Endothelial cell of umbilical vein (primary cell): Measurements from ENCODE around the gene COL1A1. TPM values are rescaled to one million over a fixed set of nuclear protein-coding genes. Genes with fewer than 3 reads are reported as not detected.

Experiments used
- BruUV-seq: library from RNA; stranded (reverse); fragments of 400-500 nt; replicated peaks from 2 replicates; lab custom pipeline; 2021; lab: Mats Ljungman, UMichigan
- CTCF ChIA-PET: fragments of 300-600, 350-600 bp; sonication (Branson Sonifier 250); formaldehyde crosslinking; loops from one replicate; lab custom pipeline; 2021; ENCODE audit warnings: antibody characterized with exemption, inconsistent platforms; lab: Charles Lee
- POLR2A ChIA-PET: fragments of 300-600, 350-600 bp; sonication (Branson Sonifier 250); formaldehyde crosslinking; loops from one replicate; lab custom pipeline; 2021; ENCODE audit warnings: antibody characterized with exemption, inconsistent platforms; lab: Charles Lee
- DNase-seq: peaks from one replicate; pipeline ENCODE4 v3.0.0-alpha.2; 2011; ENCODE audit warnings: low read depth, low spot score
- FAIRE-seq: peaks from 2 replicates; lab custom pipeline; 2011; peaks lifted over from hg19 to GRCh38; lab: Jason Lieb, UNC
- H2AFZ ChIP-seq: 2 replicates; pipeline ENCODE4 v1.6.0; 2012; ENCODE audit warnings: low read depth, low read length, control low read depth, inconsistent platforms
- H3K27ac ChIP-seq: 2 replicates; pipeline ENCODE4 v1.5.1; 2011; ENCODE audit warnings: low read depth, mild to moderate bottlenecking, control low read depth, low read length, moderate library complexity; ENCODE audit not compliant: insufficient read depth
- H3K27me3 ChIP-seq, 2 experiments: 2 replicates each; pipeline versions ENCODE4 v1.6.0 to v1.6.1; 2011; ENCODE audit warnings: low read length in 2 of 2, mixed read lengths in 1 of 2; ENCODE audit not compliant: control insufficient read depth in 2 of 2, insufficient read depth in 2 of 2
- H3K36me3 ChIP-seq, 2 experiments: 2 replicates in 1 of 2; 3 replicates in 1 of 2; pipeline ENCODE4 v1.5.1; 2011; ENCODE audit warnings: low read length in 2 of 2, mild to moderate bottlenecking in 1 of 2, moderate library complexity in 1 of 2; ENCODE audit not compliant: control insufficient read depth in 2 of 2, insufficient read depth in 2 of 2; ENCODE audit errors: extremely low read depth in 1 of 2
- H3K4me1 ChIP-seq: 3 replicates; pipeline ENCODE4 v1.5.1; 2011; ENCODE audit warnings: mild to moderate bottlenecking, low read length; ENCODE audit not compliant: control insufficient read depth, insufficient read depth; ENCODE audit errors: extremely low read depth
- H3K4me2 ChIP-seq: 2 replicates; pipeline ENCODE4 v1.6.1; 2011; ENCODE audit warnings: low read length, control low read depth, mixed read lengths; ENCODE audit not compliant: insufficient read depth
- H3K4me3 ChIP-seq, 3 experiments: fragments of 200-600 bp in 1 of 3; sonication (generic), shearing (Covaris generic) in 1 of 3; replicated peaks in 1 of 3; 2 replicates each; pipeline ENCODE4 v1.5.1; 2011 to 2016; ENCODE audit warnings: control low read depth in 3 of 3, low read length in 3 of 3, mild to moderate bottlenecking in 2 of 3, inconsistent platforms in 1 of 3, low read depth in 1 of 3, moderate library complexity in 1 of 3; ENCODE audit not compliant: insufficient read depth in 1 of 3
- H3K79me2 ChIP-seq: 2 replicates; pipeline ENCODE4 v1.6.0; 2012; ENCODE audit warnings: low read length, inconsistent platforms; ENCODE audit not compliant: control insufficient read depth, insufficient read depth
- H3K9ac ChIP-seq: replicated peaks from 2 replicates; pipeline ENCODE3; 2011; ENCODE audit warnings: low read length, control low read depth; ENCODE audit not compliant: insufficient read depth; ENCODE audit errors: extremely low read depth
- H3K9me1 ChIP-seq: replicated peaks from 3 replicates; pipeline ENCODE4 v1.6.0; 2011; ENCODE audit warnings: mild to moderate bottlenecking, low read length; ENCODE audit not compliant: control insufficient read depth, insufficient read depth; ENCODE audit errors: extremely low read depth
- H3K9me3 ChIP-seq: replicated peaks from 2 replicates; pipeline ENCODE4 v1.5.1; 2012; ENCODE audit warnings: low read length, inconsistent platforms; ENCODE audit not compliant: control insufficient read depth, insufficient read depth
- H4K20me1 ChIP-seq: replicated peaks from 2 replicates; pipeline ENCODE3; 2011; ENCODE audit warnings: mild to moderate bottlenecking, low read length; ENCODE audit not compliant: control insufficient read depth, insufficient read depth; ENCODE audit errors: extremely low read depth
- EZH2 ChIP-seq: IDR thresholded peaks from 2 replicates; pipeline ENCODE4 v1.6.1; 2012; ENCODE audit warnings: borderline replicate concordance, low read depth, mild to moderate bottlenecking, moderate library complexity, low read length, inconsistent platforms; ENCODE audit not compliant: severe bottlenecking
- FOS ChIP-seq: IDR thresholded peaks from 2 replicates; pipeline ENCODE4 v1.6.1; 2011; ENCODE audit warnings: mild to moderate bottlenecking, low read length, moderate library complexity, borderline replicate concordance; ENCODE audit not compliant: insufficient read depth
- GATA2 ChIP-seq: IDR thresholded peaks from 2 replicates; pipeline ENCODE4 v1.7.0; 2011; ENCODE audit warnings: low read depth, mild to moderate bottlenecking, moderate library complexity, mixed read lengths, low read length; ENCODE audit not compliant: insufficient read length, insufficient read depth
- JUN ChIP-seq: IDR thresholded peaks from 2 replicates; pipeline ENCODE4 v1.6.1; 2011; ENCODE audit warnings: borderline replicate concordance, low read depth; ENCODE audit not compliant: insufficient read length, insufficient read depth
- MYC ChIP-seq: IDR thresholded peaks from one replicate; pipeline ENCODE4 v1.6.1; 2011; ENCODE audit warnings: mild to moderate bottlenecking, low read depth, low read length
- POLR2A ChIP-seq: IDR thresholded peaks from 2 replicates; pipeline ENCODE4 v1.6.1; 2012; ENCODE audit warnings: low read depth, mild to moderate bottlenecking, control low read depth, low read length
- POLR2AphosphoS5 ChIP-seq: IDR thresholded peaks from 2 replicates; pipeline ENCODE4 v1.6.1; 2012; ENCODE audit warnings: low read depth, mild to moderate bottlenecking, control low read depth, low read length, moderate library complexity; ENCODE audit not compliant: insufficient read depth
- dilution Hi-C: fragments of 300-500 bp; cut with MboI; formaldehyde crosslinking; loops from one replicate; pipeline ENCODE4 v1.15.0; 2019; ENCODE audit warnings: low sequenced_read_pairs; ENCODE audit not compliant: extremely low pct_ligation_motif_present
- intact Hi-C: fragments of 100-400 bp; cut with micrococcal nuclease; formaldehyde crosslinking; loops from one replicate; pipeline ENCODE4 v1.10.0; 2022
- polyA plus RNA-seq, 4 experiments: library from polyadenylated mRNA; depleted of rRNA in 3 of 4; stranded (reverse) in 3 of 4; unstranded in 1 of 4; fragments of >200 nt; gene quantifications; 2 replicates each; pipeline versions ENCODE4 v1.2.1 to v1.2.3, GENCODE V29; 2011 to 2012; ENCODE audit warnings: missing spikeins in 1 of 4
- total RNA-seq: library from RNA; stranded (reverse); gene quantifications from 2 replicates; pipeline ENCODE4 v1.2.3, GENCODE V29; 2021
- TF ChIP-seq, protein P1 (sequence below): IDR thresholded peaks from 2 replicates; pipeline ENCODE4 v1.6.1; 2011; ENCODE audit not compliant: insufficient read depth, insufficient read length
- TF ChIP-seq, protein P2 (sequence below), 2 donors: IDR thresholded peaks; 1 replicate in 1 of 2; 2 replicates in 1 of 2; pipeline ENCODE4 v1.5.1; 2011; ENCODE audit warnings: low read length in 2 of 2, mild to moderate bottlenecking in 2 of 2, moderate library complexity in 2 of 2, control low read depth in 1 of 2, inconsistent platforms in 1 of 2, low read depth in 1 of 2; ENCODE audit not compliant: insufficient read depth in 1 of 2; ENCODE audit errors: extremely low read depth in 1 of 2

The COL1A1 gene
- total and polyA plus RNA-seq, 2 donors (not counting 3 experiments of a cell fraction or from before 2014, with no cell fraction given) = 0.07 TPM

DNA sequence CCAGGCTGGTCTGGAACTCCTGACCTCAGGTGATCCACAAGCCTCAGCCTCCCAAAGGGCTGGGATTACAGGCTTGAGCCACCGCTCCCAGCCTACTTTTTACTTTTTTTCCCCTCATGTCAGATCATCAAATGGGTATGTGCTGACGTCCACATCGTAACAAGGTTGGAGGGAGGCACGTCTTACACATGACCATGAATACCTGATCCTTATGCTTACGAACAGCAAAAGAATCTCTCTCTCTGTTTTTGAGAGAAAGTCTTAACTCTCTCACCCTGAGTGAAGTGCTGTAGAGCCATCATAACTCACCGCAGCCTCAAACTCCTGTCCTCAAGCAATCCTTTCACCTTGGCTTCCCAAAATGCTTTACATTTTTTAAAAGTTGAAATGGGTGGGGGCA lies 43.3 kb upstream of the COL1A1 start:
- Histone ChIP-seq H3K4me2 (no peak overlapping the region), H3K9ac (no peak overlapping the region), H2AFZ (no peak overlapping the region), H4K20me1 (no peaks in the 10 kb centered on the region), H3K4me1 (no peaks in the 10 kb centered on the region), H3K79me2 (no peaks in the 10 kb centered on the region), H3K27ac (no peak overlapping the region), H3K4me3 (no peak overlapping the region), H3K27me3 (peaks cover 2 to 10% of the 10 kb centered on the region in 2 experiments), H3K9me3 (no peaks in the 10 kb centered on the region), H3K36me3 (no peaks in the 10 kb centered on the region), H3K9me1 (no peaks in the 10 kb centered on the region)
- DNase-seq (no peak), FAIRE-seq (no peak)
- ChIA-PET POLR2A (no interaction called here), CTCF (interaction anchor here (1.3 kb wide), 1 partner anchor 45 kb away, joined by 5 read pairs; no protein-coding TSS in a partner anchor)
- no TSS peak for BruUV-seq
- dilution Hi-C loops (no loop called here), intact Hi-C loops (no loop called here)
- no peak for TF ChIP-seq POLR2A
- TF ChIP-seq JUN = no peak
- TF ChIP-seq EZH2 = no peak
- TF ChIP-seq POLR2AphosphoS5 = no peak
- TF ChIP-seq FOS = no peak
- TF ChIP-seq, protein P1, sequence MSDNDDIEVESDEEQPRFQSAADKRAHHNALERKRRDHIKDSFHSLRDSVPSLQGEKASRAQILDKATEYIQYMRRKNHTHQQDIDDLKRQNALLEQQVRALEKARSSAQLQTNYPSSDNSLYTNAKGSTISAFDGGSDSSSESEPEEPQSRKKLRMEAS = no peak
- TF ChIP-seq MYC = no peak
- no peak for TF ChIP-seq GATA2
- TF ChIP-seq, protein P2, sequence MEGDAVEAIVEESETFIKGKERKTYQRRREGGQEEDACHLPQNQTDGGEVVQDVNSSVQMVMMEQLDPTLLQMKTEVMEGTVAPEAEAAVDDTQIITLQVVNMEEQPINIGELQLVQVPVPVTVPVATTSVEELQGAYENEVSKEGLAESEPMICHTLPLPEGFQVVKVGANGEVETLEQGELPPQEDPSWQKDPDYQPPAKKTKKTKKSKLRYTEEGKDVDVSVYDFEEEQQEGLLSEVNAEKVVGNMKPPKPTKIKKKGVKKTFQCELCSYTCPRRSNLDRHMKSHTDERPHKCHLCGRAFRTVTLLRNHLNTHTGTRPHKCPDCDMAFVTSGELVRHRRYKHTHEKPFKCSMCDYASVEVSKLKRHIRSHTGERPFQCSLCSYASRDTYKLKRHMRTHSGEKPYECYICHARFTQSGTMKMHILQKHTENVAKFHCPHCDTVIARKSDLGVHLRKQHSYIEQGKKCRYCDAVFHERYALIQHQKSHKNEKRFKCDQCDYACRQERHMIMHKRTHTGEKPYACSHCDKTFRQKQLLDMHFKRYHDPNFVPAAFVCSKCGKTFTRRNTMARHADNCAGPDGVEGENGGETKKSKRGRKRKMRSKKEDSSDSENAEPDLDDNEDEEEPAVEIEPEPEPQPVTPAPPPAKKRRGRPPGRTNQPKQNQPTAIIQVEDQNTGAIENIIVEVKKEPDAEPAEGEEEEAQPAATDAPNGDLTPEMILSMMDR (IDR thresholded peaks at IDR 0.05; ENCODE audit: extremely low read depth in 1 of 2, insufficient read depth in 1 of 2, low read depth in 1 of 2, low read length in 2 of 2) = no peak
